Measurements from ENCODE around the gene SORCS3.

Gene SORCS3

DNA sequence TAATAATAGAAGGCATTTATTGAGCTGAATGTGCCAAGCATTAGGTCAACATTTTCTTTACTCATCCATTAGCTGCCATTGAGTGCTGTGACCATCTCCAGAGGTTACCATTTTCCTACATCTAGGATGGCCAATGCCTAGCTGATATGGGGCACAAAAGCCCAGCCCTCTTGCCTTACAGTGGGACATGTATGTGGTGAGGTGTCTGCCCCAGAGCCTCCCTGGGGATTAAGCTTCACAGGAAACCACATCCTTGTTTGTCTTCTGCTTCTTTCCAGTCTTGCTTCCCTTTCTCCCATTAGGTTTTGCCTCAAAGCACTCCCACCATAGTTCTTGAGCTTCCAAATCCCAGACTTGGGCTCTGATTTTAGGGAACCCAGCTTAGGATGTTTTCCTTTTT lies 258.7 kb downstream of the SORCS3 start:
- H3K4me3 Mint-ChIP-seq: no peak overlapping the region
- H3K4me1 Mint-ChIP-seq: no peaks in the 10 kb centered on the region
- no peaks in the 10 kb centered on the region for H3K36me3 Mint-ChIP-seq (ENCODE audit: insufficient read depth)
- H3K27ac Mint-ChIP-seq (ENCODE audit: low read depth): no peak overlapping the region
- H3K9me3 Mint-ChIP-seq: no peaks in the 10 kb centered on the region
- ATAC-seq (replicated peaks; ENCODE audit: extremely low read depth, poor library complexity, severe bottlenecking) (no peak), DNase-seq (ENCODE audit: low spot score in 2 of 2) (no peak)
- peaks cover 9% of the 10 kb centered on the region for H3K27me3 Mint-ChIP-seq

- Mint-ChIP-seq H3K9me3 (no peaks in the 10 kb centered on the region), H3K36me3 (ENCODE audit: insufficient read depth) (no peaks in the 10 kb centered on the region), H3K27ac (ENCODE audit: low read depth) (no peak overlapping the region), H3K4me1 (no peaks in the 10 kb centered on the region), H3K27me3 (peaks cover 21% of the 10 kb centered on the region), H3K4me3 (no peak overlapping the region)
- ATAC-seq (replicated peaks; ENCODE audit: extremely low read depth, poor library complexity, severe bottlenecking) (no peak), DNase-seq (ENCODE audit: low spot score in 2 of 2) (no peak)
These were observed 262.3 kb downstream of the SORCS3 start for GRCh38 chr10:104903433-104903832.

GRCh38 chr10:104904753-104905323 lies 263.7 kb downstream of the SORCS3 start:
- H3K4me3 Mint-ChIP-seq: no peak overlapping the region
- H3K27ac Mint-ChIP-seq (ENCODE audit: low read depth): no peak overlapping the region
- H3K9me3 Mint-ChIP-seq: no peaks in the 10 kb centered on the region
- peaks cover 21% of the 10 kb centered on the region for H3K27me3 Mint-ChIP-seq
- DNase-seq (ENCODE audit: low spot score in 2 of 2) (no peak), ATAC-seq (replicated peaks; ENCODE audit: extremely low read depth, poor library complexity, severe bottlenecking) (no peak)
- H3K4me1 Mint-ChIP-seq: no peaks in the 10 kb centered on the region
- H3K36me3 Mint-ChIP-seq (ENCODE audit: insufficient read depth): no peaks in the 10 kb centered on the region

- no peak for DNase-seq (ENCODE audit: low spot score in 2 of 2)
- Mint-ChIP-seq H3K27ac (ENCODE audit: low read depth) (no peak overlapping the region), H3K4me1 (no peaks in the 10 kb centered on the region), H3K36me3 (ENCODE audit: insufficient read depth) (no peaks in the 10 kb centered on the region), H3K9me3 (no peaks in the 10 kb centered on the region), H3K27me3 (peaks cover 21% of the 10 kb centered on the region), H3K4me3 (no peak overlapping the region)
- no peak for ATAC-seq (replicated peaks; ENCODE audit: extremely low read depth, poor library complexity, severe bottlenecking)
These were observed 265.0 kb downstream of the SORCS3 start for GRCh38 chr10:104906112-104906511.

DNA sequence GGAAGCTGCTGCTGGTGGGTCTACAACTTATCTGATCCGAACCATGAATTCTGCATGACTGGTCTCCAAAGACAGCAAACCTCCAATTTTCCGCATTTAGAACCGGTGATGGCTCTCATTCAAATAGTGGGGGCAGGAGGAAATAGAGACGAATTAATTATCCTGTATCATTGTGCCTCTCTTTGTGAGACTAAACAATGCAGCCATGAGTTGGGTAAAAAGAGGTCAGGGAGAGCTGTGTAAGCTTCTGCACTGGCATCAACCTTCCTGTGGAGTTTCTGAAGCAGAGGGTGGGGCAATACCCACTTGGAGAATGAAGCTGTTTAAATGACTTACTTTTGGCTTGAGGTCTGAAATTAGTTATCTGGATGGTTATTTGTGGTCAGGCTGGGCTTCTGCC lies 266.4 kb downstream of the SORCS3 start:
- Mint-ChIP-seq H3K27me3 (peaks cover 21% of the 10 kb centered on the region), H3K36me3 (ENCODE audit: insufficient read depth) (no peaks in the 10 kb centered on the region), H3K9me3 (no peaks in the 10 kb centered on the region), H3K4me3 (no peak overlapping the region), H3K4me1 (no peaks in the 10 kb centered on the region), H3K27ac (ENCODE audit: low read depth) (no peak overlapping the region)
- no peak for DNase-seq (ENCODE audit: low spot score in 2 of 2)
- ATAC-seq (replicated peaks; ENCODE audit: extremely low read depth, poor library complexity, severe bottlenecking): no peak

DNA sequence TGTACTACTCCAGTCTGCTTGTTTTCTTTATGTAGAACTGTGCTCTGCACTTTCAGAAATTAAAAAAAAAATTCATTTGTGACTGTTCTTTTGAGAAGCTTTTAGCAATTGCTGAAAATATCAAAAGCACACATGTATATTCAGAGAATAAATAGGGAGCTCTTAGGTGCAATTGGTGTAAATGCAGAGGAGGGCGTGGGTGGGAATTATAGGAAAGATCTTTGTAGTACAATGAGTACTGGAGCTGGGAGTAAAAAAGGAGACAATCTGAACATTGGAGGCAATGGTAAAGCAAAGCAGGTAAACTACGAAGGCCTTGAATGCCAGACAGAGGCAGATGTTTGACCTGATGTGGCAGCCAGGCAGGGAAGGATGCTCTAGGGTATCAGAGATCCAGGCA lies 267.5 kb downstream of the SORCS3 start:
- Mint-ChIP-seq H3K27me3 (peaks cover 12% of the 10 kb centered on the region), H3K4me3 (no peak overlapping the region), H3K27ac (ENCODE audit: low read depth) (no peak overlapping the region), H3K4me1 (no peaks in the 10 kb centered on the region), H3K36me3 (ENCODE audit: insufficient read depth) (no peaks in the 10 kb centered on the region), H3K9me3 (no peaks in the 10 kb centered on the region)
- no peak for DNase-seq (ENCODE audit: low spot score in 2 of 2)
- no peak for ATAC-seq (replicated peaks; ENCODE audit: extremely low read depth, poor library complexity, severe bottlenecking)

DNA sequence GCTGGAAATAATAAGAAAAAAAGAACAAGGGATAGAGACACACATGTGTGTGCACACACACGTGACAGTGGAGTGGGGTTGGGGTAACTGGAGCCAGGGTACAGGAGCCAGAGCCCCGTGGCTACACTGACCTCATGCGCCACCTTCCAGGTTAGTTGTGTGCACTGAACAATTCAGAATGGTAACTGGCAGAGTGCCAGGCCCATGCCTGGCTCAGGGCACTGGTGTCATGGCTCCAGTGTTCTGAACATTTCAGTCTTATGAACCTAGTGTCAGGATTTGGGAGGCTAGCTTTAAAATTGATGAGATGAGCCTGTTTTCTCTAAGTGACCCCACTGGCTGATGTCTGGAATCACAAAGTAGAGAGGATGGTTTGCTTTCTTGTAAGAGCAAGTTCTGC lies 269.6 kb downstream of the SORCS3 start:
- Mint-ChIP-seq H3K27me3 (peaks cover 3% of the 10 kb centered on the region), H3K4me3 (no peak overlapping the region), H3K36me3 (ENCODE audit: insufficient read depth) (no peaks in the 10 kb centered on the region), H3K4me1 (no peaks in the 10 kb centered on the region), H3K9me3 (peaks cover 6% of the 10 kb centered on the region), H3K27ac (ENCODE audit: low read depth) (no peak overlapping the region)
- no peak for DNase-seq (ENCODE audit: low spot score in 2 of 2)
- ATAC-seq (replicated peaks; ENCODE audit: extremely low read depth, poor library complexity, severe bottlenecking): no peak

- Mint-ChIP-seq H3K36me3 (ENCODE audit: insufficient read depth) (no peaks in the 10 kb centered on the region), H3K9me3 (peaks cover 6% of the 10 kb centered on the region), H3K27ac (ENCODE audit: low read depth) (no peak overlapping the region), H3K4me1 (no peaks in the 10 kb centered on the region), H3K4me3 (no peak overlapping the region), H3K27me3 (no peaks in the 10 kb centered on the region)
- ATAC-seq (replicated peaks; ENCODE audit: extremely low read depth, poor library complexity, severe bottlenecking) (no peak), DNase-seq (ENCODE audit: low spot score in 2 of 2) (no peak)
These were observed 272.3 kb downstream of the SORCS3 start for GRCh38 chr10:104913390-104913789.

GRCh38 chr10:104920476-104920875 lies 279.4 kb downstream of the SORCS3 start:
- no peaks in the 10 kb centered on the region for H3K4me1 Mint-ChIP-seq
- DNase-seq (ENCODE audit: low spot score in 2 of 2) (no peak), ATAC-seq (replicated peaks; ENCODE audit: extremely low read depth, poor library complexity, severe bottlenecking) (no peak)

GRCh38 chr10:104921763-104922162 lies 280.7 kb downstream of the SORCS3 start:
- ATAC-seq (replicated peaks; ENCODE audit: extremely low read depth, poor library complexity, severe bottlenecking): no peak
- Mint-ChIP-seq H3K9me3 (no peaks in the 10 kb centered on the region), H3K4me3 (no peak overlapping the region), H3K36me3 (ENCODE audit: insufficient read depth) (no peaks in the 10 kb centered on the region), H3K27ac (ENCODE audit: low read depth) (no peak overlapping the region), H3K4me1 (no peaks in the 10 kb centered on the region), H3K27me3 (no peaks in the 10 kb centered on the region)
- no peak for DNase-seq (ENCODE audit: low spot score in 2 of 2)

More at GRCh38 chr10:104920476-104920875, 279.4 kb downstream of the SORCS3 start:
- Mint-ChIP-seq H3K27ac (ENCODE audit: low read depth) (no peak overlapping the region), H3K4me3 (no peak overlapping the region), H3K9me3 (no peaks in the 10 kb centered on the region), H3K27me3 (no peaks in the 10 kb centered on the region), H3K36me3 (ENCODE audit: insufficient read depth) (no peaks in the 10 kb centered on the region)

GRCh38 chr10:104922810-104923209 lies 281.7 kb downstream of the SORCS3 start:
- Mint-ChIP-seq H3K36me3 (ENCODE audit: insufficient read depth) (no peaks in the 10 kb centered on the region), H3K4me1 (no peaks in the 10 kb centered on the region), H3K4me3 (no peak overlapping the region), H3K27ac (ENCODE audit: low read depth) (no peak overlapping the region), H3K9me3 (no peaks in the 10 kb centered on the region), H3K27me3 (no peaks in the 10 kb centered on the region)
- ATAC-seq (replicated peaks; ENCODE audit: extremely low read depth, poor library complexity, severe bottlenecking) (no peak), DNase-seq (ENCODE audit: low spot score in 2 of 2) (no peak)

- Mint-ChIP-seq H3K27ac (ENCODE audit: low read depth) (no peak overlapping the region), H3K36me3 (ENCODE audit: insufficient read depth) (no peaks in the 10 kb centered on the region)
- ATAC-seq (replicated peaks; ENCODE audit: extremely low read depth, poor library complexity, severe bottlenecking): no peak
These were observed 282.4 kb downstream of the SORCS3 start for GRCh38 chr10:104923501-104923900.

DNA sequence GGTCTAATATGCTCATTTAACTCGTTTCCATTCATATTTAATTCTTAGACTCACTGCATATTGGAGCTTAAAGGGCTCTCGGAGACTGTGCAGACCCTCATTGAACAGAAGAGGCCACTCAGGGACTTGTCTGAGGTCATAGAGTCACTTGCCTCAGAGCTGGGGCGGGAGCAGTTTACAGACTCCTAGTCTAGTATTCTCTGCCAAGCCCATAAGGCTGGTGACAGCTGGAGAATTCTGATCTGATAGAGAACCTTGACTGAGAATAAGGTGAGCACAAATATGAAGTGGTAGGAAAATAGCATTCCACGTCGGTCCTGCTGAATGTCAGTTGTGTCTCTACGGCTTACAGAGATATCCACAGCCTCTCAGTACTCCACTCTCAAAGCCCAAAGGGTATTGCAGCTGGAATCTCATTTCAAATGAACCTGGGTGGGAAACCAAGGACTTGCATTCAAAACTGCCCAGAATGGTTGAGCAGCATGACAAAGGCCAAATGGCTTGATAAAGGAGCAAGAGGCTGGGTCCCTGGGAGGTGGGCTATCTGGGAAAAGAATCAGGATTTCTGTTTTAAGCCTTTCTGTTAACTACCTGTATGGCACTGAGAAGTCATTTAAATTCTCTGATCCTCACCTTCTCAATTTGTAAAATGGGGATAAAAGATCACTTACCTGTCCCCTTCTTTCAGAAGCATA lies 283.2 kb downstream of the SORCS3 start:
- no peaks in the 10 kb centered on the region for H3K9me3 Mint-ChIP-seq
- no peaks in the 10 kb centered on the region for H3K27me3 Mint-ChIP-seq
- no peaks in the 10 kb centered on the region for H3K4me1 Mint-ChIP-seq
- no peak overlapping the region for H3K27ac Mint-ChIP-seq (ENCODE audit: low read depth)
- H3K36me3 Mint-ChIP-seq (ENCODE audit: insufficient read depth): no peaks in the 10 kb centered on the region
- no peak overlapping the region for H3K4me3 Mint-ChIP-seq
- DNase-seq (ENCODE audit: low spot score in 2 of 2) (no peak), ATAC-seq (replicated peaks; ENCODE audit: extremely low read depth, poor library complexity, severe bottlenecking) (no peak)

More at GRCh38 chr10:104923501-104923900, 282.4 kb downstream of the SORCS3 start:
- Mint-ChIP-seq H3K4me3 (no peak overlapping the region), H3K4me1 (no peaks in the 10 kb centered on the region), H3K27me3 (no peaks in the 10 kb centered on the region), H3K9me3 (no peaks in the 10 kb centered on the region)
- DNase-seq (ENCODE audit: low spot score in 2 of 2): no peak
